NCI-H82 (cell line): ENCODE measurements around the gene ZBED4.

Experiments
- DNase-seq: peaks from one replicate; lab custom pipeline; 2025; lab: John Stamatoyannopoulos, UW

The ZBED4 gene

GRCh38 chr22:49880281-49880680 lies 26.6 kb downstream of the ZBED4 start:
- no peak for DNase-seq

DNA sequence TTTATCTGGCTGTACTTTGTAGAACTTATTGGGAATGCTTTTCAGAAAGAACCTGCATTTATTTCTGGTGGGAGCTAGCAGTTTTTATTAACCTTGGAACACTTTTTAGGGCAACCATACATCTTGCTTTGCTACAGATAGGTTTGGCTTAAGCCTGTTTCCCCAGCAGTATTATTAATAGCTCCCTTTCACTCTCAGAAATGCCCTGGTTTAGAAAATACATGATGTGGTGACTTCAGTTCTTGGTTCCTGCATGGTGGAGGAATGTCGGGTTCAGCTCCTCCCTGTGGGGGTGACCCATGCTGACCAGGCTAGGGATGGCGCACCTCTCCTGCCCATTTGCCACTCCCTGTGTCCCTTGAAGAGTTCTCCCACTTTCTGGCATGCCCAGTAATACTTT lies 28.2 kb downstream of the ZBED4 start:
- no peak for DNase-seq

DNA sequence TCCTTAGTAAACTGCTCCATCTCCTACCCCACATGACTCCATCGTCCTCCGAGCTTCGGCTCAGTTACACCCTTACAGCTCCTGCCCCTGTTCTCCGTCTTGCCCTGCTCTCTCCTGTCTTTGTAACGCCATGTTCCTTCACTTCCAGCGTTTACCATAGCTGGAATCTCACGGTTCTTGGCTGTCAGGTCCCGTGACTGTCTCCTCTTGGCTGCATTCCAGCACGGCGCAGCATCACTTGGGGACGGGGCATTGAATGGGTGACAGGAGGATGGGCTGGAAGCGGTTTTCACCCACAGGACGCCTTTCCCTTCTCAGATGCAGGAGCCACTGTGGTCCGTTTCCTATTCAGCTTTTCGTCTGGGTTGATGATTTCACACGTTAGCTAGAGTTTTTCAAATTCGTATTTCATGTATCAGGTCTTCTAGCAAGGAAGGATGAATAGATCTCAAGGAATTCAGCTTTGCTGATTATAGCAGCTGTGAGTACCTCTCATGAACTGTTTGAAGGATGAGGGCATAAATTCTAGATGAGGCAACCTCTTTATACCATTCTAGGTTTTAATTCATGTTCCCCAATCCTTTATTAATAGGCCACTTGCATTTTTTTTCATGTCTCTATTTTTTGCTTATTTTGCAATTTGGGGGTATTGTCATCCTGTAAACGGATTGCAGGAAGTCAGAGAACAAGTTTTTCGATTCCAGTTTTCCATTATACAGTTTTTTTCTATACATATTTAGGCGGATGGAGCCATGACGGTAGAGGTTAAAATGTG lies 29.1 kb downstream of the ZBED4 start:
- DNase-seq, result no peak

DNA sequence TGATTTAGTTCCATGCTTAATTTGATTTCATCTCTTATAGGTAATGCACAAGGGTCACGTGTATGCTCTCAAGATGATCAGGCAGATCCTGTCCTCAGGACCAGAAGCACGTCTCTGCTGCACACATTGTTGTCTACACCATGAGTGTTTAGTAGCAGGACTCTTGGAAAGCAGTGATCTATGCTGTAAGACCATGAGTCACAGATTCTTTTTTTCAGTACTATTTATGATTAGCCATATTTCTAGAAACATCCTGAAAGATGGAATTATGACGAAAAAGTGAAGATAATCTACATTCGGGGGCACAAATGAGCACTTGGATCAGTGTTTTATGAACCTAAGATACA lies 29.6 kb downstream of the ZBED4 start:
- DNase-seq, result no peak

- no peak for DNase-seq
These were observed 30.4 kb downstream of the ZBED4 start for GRCh38 chr22:49884075-49884474.

DNA sequence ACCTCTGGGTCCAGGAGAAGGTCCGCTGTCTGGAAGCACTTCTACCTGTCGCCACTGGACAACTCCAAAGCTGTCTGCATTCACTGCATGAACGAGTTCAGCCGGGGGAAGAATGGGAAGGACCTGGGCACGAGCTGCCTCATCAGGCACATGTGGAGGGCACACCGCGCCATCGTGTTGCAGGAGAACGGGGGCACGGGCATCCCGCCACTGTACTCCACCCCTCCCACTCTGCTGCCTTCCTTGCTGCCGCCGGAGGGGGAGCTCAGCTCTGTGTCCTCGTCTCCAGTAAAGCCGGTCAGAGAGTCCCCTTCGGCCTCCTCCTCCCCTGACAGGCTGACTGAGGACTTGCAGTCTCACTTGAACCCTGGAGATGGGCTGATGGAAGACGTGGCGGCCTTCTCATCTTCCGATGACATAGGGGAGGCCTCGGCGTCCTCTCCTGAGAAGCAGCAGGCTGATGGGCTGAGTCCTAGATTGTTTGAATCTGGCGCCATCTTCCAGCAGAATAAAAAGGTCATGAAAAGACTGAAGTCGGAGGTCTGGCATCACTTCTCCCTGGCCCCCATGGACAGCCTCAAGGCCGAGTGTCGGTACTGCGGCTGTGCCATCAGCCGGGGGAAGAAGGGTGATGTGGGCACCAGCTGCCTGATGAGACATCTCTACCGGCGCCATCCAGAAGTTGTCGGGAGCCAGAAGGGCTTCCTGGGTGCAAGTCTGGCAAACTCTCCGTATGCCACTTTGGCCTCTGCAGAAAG lies 31.0 kb downstream of the ZBED4 start:
- no peak for DNase-seq

- DNase-seq, result no peak
These were observed 31.6 kb downstream of the ZBED4 start for GRCh38 chr22:49885281-49885680.

DNA sequence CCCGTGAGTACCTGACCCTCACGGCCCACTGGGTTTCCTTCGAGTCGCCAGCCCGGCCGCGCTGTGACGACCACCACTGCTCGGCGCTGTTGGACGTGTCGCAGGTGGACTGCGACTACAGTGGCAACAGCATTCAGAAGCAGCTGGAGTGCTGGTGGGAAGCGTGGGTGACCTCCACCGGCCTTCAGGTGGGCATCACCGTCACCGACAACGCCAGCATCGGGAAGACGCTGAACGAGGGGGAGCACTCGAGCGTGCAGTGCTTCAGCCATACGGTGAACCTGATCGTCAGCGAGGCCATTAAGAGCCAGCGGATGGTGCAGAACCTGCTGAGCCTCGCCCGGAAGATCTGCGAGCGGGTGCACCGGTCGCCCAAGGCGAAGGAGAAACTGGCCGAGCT lies 32.2 kb downstream of the ZBED4 start:
- DNase-seq, result no peak

- no peak for DNase-seq
These were observed 32.9 kb downstream of the ZBED4 start for GRCh38 chr22:49886346-49887063.

- no peak for DNase-seq
These were observed 33.4 kb downstream of the ZBED4 start for GRCh38 chr22:49887064-49887451.

GRCh38 chr22:49887702-49888101 lies 34.1 kb downstream of the ZBED4 start:
- DNase-seq, result no peak

GRCh38 chr22:49889071-49889470 lies 35.4 kb downstream of the ZBED4 start:
- DNase-seq, result no peak

DNA sequence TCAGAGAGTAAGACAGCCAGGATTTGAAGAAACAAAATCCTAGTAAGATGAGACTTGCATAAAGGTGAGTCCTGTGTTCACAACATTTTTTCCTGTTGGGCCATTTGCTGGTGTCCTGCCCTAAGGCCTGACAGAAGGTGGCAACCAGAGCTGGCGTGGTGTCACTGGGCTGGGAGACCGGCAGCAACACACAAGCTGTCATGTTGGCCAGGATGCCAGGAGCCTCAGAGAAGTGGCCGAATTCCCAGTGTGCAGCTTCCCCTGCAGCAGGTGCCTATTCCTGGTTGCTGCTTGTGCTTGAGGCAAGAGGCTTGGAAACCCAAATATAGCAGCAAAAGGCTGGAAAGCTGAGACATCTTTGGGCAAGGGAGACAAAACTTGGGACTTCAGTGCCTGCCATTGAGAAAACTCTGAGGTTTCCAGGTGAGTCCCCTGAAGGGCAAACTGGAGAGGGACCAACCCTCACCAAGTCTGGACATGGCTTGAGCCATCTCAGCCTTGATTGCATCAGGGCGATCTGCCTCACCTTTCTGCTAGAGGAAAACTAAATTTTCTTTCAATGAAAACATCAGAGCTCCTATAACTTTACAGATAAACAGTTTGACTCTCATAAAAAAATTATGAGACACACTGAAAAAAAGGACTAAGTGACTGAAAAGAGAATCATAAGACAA lies 38.7 kb downstream of the ZBED4 start:
- DNase-seq, result no peak

DNA sequence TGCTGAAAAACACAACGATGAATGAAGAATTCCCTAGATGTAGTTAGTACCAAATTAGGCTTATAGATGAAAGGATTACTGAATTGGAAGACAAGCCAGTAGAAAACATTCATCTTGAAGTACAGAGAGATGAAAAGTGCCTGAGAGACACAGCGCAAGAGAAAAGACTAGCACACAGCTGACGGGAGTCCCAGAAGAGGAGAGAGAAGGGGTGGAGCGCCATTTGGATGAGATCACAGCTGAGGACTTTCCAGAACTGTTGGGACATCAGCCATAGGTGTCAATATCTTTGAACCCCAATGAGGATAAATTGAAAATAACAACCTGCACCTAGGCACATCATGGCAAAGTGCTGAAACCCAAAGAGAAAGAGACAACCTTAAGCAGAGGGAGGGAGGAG lies 39.4 kb downstream of the ZBED4 start:
- DNase-seq, result no peak

GRCh38 chr22:49894322-49895054 lies 40.8 kb downstream of the ZBED4 start:
- DNase-seq, result no peak

GRCh38 chr22:49896201-49896600 lies 42.6 kb downstream of the ZBED4 start:
- no peak for DNase-seq

GRCh38 chr22:49897015-49897684 lies 43.5 kb downstream of the ZBED4 start:
- no peak for DNase-seq

DNA sequence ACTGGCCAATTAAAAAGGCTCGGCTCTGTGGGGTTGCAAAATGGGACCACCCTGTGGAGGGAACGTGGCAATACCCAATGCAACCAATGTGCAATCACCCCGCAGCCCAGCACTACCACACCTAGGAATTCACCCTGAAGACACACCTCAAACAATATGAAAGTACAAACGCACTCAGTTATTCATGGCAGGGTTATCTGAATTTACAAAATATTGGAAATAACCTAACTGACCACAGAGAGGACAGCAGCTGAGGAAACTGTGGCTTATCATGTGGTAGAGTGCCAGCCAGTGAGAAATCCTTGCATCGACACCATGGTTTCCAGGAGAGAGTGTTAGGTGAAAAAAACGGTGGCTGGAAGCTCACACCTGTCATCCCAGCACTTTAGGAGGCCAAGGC lies 45.9 kb downstream of the ZBED4 start:
- no peak for DNase-seq

- DNase-seq, result no peak
These were observed 47.0 kb downstream of the ZBED4 start for GRCh38 chr22:49900441-49901230.

- no peak for DNase-seq
These were observed 47.8 kb downstream of the ZBED4 start for GRCh38 chr22:49901457-49901856.
